GM18526 (cell line): ENCODE measurements around the gene FN1.

Source experiments
- POLR2A ChIP-seq: IDR thresholded peaks from 3 replicates; pipeline ENCODE4 v1.6.1; 2011; ENCODE audit not compliant: insufficient read length; ENCODE audit errors: extremely low read depth

FN1 gene

DNA sequence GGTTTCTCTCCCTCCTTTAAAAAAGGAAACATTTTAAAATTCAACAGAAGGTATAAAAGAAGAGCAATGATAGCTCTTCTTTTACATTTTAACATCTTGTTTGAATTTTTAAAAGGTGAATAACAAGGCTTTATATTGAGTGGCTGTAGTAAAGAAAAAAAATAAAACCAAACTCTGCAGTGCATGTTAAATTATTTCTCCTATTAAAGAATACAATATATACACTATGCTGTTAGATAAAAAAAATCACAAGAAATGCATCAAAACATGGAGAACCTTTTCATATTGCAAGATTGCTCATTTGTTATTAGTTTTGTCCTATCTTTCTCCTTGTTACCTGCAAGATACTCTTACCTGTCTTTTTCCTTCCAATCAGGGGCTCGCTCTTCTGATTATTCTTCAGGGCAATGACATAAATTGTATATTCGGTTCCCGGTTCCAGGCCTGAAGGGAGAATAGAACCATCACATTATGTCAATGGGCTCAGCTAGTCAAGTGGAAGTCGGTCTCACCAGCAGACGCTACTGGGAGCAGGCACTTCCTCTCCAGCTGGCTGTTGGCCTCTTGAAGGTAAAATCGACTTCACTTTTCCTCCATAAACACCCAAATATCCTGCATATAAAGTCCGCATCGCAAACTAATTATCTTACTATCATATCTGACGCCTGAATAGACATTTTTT, 62.8 kb downstream of the FN1 start:
- TF ChIP-seq POLR2A, result no peak

DNA sequence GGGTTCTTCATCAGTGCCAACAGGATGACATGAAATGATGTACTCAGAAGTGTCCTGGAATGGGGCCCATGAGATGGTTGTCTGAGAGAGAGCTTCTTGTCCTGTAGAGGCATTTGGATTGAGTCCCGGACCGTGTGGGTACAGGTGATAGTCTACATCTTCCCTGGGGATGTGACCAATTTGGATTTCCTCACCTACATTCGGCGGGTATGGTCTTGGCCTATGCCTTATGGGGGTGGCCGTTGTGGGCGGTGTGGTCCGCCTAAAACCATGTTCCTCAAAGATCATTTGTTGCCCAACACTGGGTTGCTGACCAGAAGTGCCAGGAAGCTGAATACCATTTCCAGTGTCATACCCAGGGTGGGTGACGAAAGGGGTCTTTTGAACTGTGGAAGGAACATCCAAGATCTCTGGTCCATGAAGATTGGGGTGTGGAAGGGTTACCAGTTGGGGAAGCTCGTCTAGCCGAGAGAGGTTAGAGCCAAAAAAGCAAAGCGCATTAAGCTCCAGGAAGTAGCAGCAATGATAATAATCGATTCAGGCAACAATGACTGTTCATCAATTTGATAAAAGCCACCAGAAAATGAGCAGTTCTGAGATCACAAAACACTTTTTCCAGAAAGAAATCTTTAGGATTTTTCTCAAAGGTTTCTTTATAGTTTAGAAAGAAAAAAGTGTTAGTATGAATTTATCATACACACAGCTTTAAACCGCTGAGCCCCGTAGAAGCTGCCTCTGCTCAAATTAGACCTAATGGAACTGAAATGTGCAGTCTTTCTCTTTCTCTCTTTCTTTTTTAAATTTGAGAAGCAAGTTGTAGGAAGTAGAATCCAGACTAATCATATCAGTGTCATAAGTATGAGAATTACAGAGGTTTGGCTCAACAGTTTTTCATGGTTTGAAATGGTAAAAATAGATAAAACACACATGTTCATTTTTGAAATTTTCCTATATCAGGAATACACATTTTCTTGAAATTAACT, 63.7 kb downstream of the FN1 start:
- no peak for TF ChIP-seq POLR2A

DNA sequence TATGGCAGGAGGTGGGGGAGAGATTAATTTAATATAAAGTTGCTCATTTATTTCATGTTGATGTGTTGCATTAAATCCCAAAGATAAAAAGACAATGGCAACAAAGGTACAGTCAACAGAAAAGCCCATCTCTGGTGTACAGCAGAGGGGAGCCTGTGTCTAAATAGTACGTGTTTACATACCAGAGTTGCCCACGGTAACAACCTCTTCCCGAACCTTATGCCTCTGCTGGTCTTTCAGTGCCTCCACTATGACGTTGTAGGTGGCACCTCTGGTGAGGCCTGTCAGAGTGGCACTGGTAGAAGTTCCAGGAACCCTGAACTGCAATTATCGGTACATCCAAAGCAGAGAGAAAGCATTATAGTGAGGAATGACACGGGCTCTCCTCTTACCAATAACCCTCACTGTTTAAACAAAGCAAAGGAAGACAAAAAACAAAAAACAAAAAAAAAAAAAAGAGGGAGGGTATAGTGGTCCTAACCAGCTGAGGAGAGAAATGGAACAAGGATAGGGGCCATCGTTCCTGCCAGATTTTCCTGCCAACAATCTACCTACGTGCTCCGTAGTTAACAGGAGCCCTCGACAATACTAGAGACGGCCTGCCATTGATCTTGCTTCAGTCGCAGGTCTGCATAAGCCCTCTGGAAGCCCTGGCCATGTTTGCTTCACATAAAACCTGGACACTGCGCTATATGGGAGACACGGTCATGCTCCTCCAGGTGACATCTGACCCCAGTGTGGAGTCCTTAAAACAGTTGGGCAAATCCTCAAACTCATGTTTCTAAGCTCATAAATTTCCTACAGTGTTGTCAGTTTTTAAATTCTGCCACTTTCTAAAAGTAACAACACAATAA, 65.5 kb downstream of the FN1 start:
- no peak for TF ChIP-seq POLR2A

DNA sequence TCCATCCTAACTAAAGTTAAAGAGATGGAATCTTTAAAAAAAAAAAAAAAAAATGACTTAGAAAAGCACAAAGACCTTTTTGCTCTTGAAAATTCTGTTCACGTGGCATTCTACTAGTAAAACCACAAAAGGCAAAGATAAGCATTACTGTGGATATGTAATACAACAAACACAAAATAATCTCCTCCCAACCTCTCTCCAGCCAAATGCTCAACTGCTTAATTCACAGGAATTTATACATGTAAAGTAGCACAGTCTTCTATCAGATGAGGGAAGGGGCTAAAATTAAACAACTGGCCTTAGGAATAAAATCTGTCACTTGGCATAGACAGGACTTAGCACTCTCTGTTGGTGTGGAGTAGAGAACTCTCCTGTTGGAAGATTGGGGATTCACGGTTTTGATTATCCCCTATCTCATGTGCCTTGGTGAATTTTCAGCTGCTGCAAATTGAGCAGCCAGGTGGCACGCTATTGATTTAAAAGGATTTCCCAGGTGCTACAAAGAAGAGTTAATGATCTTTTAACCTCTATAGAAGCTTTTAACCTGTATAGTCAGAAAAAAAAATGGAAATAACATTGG, 66.6 kb downstream of the FN1 start:
- no peak for TF ChIP-seq POLR2A

DNA sequence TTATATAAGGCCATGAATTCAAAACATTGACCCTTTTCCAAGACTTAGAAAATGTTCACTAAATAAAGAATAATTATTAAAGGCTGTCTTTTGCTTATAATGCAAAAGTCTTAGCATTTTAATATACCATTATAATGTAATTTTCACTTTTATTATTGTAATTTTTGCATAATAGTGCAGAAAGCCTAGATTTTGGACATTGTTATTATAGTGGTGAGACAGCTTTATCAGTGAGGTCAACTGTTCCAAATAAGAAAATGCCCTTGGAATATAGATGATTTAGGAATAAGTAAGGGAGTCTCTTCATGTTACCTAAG, 67.4 kb downstream of the FN1 start:
- no peak for TF ChIP-seq POLR2A

DNA sequence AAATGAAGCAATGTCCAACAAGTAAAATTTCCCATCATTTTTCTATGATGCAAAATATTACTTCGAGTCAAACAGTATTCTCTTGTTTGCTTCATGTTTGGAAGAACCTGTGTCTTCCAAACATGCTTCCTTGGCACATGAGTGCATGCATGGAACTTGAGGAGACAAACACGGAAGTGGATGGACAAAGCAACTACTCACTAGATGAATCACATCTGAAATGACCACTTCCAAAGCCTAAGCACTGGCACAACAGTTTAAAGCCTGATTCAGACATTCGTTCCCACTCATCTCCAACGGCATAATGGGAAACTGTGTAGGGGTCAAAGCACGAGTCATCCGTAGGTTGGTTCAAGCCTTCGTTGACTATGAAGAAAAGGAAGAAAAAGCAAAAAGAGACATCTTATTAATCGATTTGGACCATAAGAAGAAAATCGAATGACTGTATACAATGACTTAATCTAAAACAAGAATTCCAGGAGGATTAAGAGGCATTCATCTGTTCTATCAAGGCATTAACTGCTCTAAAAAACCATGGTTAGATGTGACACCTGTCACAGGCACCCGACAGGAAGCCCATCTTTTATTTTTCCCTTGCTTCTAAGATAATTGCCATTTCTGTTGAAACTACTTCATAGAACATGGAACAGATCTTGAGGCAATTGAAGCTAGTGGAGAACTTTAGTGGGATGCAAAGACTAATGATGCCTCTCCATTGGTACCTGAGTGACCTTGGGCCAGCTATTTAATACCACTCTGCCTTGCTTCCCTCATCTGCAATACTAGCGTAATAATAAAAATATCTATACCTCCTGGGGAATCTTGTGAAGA, 68.0 kb downstream of the FN1 start:
- no peak for TF ChIP-seq POLR2A

DNA sequence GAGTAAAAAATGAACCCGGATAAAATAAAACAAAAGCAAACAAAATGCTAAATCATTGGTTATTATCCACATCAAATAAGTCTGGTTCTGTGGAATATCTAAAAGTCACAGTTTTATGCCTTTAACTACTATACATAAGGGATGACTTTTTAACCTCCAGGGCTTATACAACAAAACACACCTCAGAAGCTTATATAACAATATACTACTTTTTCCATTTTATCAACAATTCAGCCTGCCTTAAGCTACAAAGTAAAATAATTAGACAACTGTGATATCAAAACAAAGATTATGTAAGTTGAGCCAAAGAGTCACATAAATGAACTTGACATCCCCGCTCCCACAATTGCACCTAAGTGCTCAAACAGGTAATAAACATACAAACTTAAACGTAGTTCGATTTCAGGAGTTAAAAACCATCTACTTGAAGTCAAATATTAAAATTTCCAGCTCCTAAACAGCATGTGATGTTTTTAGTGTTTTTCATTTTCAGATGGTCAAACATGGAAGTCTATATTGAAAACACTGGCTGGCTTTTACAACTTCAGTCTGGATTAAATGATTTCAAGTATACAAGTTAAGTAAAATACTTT, 69.3 kb downstream of the FN1 start:
- TF ChIP-seq POLR2A, result no peak

DNA sequence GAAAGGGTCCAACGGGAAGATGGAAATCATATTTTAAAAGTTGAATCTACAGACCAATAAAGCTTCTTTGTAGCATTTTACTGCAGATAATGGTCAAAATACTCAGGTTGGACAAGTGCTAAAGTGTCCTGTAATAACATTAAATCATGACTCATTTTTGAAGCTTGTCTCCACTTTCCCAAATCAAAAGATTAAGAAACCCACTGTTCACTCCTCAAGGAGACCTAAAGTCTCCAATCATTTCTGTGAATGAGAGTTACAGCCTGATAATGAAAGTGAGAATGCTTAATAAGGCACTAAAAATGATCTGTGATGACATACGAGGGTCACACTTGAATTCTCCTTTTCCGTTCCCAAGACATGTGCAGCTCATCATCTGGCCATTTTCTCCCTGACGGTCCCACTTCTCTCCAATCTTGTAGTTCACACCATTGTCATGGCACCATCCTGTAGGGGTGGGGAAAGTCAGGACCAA, 70.6 kb downstream of the FN1 start:
- no peak for TF ChIP-seq POLR2A

DNA sequence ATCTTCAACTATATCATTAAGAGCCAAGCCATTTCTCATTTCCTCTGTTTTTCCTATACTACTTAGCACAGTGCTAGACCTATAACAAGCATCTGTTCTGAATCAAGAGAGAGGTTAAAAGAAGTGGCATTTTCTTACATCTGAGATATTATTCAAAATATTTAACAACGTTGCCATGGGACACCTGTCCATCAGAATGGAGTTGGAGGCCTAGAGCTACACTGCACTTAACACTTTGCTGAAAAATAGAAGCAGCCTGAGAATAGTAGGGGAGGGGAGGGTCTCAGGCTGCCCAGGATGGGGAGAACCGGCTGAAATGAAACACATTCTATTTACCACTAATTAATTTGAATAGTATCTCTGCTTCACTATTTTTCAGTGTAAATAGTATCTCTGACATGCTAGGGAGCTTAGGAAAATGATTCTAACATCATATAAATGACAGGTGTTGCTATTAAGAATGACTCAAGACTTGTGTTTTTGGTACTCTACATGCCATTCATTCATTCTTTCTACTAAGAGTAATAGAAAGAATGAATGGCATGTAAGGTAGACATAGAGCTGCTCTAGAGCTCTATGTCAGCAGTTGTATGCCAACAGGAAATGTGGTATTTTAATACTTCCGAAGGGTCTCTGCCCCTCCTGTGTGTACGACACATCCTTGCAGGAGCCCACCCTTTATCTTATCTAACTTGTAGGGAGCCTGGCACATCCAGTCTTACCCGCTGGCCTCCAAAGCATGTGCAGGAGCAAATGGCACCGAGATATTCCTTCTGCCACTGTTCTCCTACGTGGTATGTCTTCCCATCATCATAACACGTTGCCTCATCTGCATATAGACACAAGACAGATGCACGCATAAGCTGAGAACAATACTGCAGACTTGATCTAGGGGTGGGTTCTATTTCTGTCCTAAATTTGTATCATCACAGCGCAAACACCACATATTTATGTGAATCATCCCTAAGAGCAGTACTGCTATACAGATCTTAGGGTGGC, 71.4 kb downstream of the FN1 start:
- no peak for TF ChIP-seq POLR2A

DNA sequence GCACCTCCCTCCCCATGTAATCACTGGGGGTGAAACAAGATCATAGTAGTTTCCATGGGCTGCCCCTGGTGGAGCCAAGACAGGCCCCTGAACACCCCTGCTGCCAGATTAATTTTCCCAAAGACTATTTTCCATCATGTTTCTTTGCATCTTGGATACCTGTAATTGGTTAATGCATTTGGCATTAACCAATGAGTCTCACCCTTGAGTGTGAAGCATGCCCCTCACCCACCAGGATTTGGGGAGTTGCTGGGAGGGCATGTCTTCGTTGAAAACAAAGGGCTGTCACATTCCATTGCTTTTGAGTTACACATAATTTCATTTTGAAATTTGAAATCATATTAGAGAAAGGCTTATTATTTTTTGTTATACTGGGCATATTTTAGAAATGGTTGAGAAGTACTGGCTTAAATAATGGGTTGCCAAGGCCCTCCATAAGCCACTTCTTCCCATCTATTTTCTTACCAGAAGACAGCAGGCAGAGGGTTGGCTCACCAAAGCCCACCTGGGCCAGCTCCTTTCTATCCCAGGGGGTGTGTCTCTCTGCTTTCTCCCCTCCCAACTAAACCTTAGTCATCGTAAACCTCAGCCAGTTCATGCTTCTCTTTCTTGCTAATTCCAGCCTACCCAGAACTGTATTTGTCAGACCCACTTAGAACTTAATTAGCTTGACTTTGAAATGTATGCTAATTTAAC, 72.3 kb downstream of the FN1 start:
- TF ChIP-seq POLR2A, result no peak

DNA sequence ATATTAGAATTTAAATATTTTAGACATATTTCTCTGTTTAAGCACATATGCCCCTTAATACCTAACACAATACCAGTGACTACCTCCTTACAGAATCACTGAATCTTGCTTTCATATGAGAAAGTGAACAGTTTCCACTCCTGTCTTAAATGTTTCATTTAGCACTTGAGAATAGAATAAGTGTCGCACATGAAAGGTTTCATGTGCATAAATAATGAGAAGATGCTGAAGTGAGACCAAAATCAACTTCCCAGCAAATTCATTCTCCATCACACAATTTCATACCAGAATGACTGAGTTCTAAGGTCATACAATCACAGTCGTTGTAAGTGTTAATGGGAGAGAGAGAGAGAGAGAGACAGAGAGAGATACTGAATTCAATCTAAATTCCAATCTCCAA, 72.8 kb downstream of the FN1 start:
- no peak for TF ChIP-seq POLR2A

DNA sequence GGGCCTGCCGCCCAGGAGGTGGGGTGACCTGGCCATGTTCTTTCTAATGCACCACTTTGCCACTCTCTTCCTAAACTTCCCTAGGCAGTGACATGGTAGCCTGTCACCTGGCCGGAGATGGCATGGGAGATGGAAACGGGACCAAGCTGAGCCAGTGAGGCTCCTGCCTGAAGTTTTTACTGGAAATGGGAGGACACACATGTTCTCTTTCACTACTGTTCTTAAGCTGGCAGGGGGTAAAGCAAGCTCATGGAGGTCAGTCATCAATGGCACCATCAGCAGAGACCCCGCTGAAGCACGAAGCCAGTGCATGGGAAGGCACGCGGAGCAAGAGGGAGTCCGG, 73.3 kb downstream of the FN1 start:
- no peak for TF ChIP-seq POLR2A
